Suprapubic skin (tissue), 4 donors: ENCODE data around the gene UBE2G1.

Experiments
- POLR2A ChIP-seq, 2 donors: fragments of 450-650 bp; IDR thresholded peaks; one replicate each; pipeline ENCODE4 v1.6.1; 2017; ENCODE audit warnings: antibody characterized with exemption in 2 of 2, mild to moderate bottlenecking in 2 of 2, moderate library complexity in 2 of 2
- POLR2AphosphoS5 ChIP-seq, 3 donors: sonication (generic); formaldehyde crosslinking; IDR thresholded peaks; one replicate each; pipeline ENCODE4 v1.6.1; 2017; ENCODE audit warnings: antibody characterized with exemption in 3 of 3
- TF ChIP-seq, protein P1 (sequence below), 2 donors: fragments of 200-600 bp in 1 of 2; fragments of 450-650 bp in 1 of 2; sonication (generic) in 1 of 2; IDR thresholded peaks; one replicate each; pipeline ENCODE4 v1.5.1; 2016 to 2019; ENCODE audit warnings: antibody characterized with exemption in 2 of 2, mild to moderate bottlenecking in 1 of 2, moderate library complexity in 1 of 2

DNA sequence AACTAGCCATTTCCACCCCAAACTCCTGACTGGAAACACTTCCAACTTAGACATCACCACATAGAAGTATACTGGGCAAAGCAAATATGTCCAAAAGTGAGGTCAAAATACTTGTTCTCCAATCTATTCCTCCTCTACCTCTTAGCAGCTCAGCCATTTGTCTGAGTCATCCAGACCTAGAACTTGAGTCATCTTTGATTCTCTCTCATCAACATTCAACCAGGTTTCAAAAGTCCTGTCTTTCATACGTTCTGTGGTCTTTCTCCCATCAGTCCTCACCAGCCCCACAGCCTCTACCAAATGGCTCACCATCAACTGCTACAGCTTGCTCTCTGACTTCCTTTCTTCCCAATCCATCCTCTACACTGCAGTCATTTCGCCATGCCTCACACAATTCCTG is 109.5 kb downstream of the UBE2G1 start:
- TF ChIP-seq POLR2A (IDR thresholded peaks at IDR 0.05), result no peak
- TF ChIP-seq POLR2AphosphoS5 (IDR thresholded peaks at IDR 0.05), result no peak
- TF ChIP-seq, protein P1, sequence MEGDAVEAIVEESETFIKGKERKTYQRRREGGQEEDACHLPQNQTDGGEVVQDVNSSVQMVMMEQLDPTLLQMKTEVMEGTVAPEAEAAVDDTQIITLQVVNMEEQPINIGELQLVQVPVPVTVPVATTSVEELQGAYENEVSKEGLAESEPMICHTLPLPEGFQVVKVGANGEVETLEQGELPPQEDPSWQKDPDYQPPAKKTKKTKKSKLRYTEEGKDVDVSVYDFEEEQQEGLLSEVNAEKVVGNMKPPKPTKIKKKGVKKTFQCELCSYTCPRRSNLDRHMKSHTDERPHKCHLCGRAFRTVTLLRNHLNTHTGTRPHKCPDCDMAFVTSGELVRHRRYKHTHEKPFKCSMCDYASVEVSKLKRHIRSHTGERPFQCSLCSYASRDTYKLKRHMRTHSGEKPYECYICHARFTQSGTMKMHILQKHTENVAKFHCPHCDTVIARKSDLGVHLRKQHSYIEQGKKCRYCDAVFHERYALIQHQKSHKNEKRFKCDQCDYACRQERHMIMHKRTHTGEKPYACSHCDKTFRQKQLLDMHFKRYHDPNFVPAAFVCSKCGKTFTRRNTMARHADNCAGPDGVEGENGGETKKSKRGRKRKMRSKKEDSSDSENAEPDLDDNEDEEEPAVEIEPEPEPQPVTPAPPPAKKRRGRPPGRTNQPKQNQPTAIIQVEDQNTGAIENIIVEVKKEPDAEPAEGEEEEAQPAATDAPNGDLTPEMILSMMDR (IDR thresholded peaks at IDR 0.05), result no peak
